DND-41 (cell line): Measurements from ENCODE around the gene SHISA9.

Experiments used
- CTCF ChIP-seq: IDR thresholded peaks from 2 replicates; pipeline ENCODE4 v1.5.1; 2012; ENCODE audit warnings: borderline replicate concordance, low read length, moderate library complexity, mild to moderate bottlenecking; ENCODE audit not compliant: poor library complexity, severe bottlenecking; ENCODE audit errors: extremely low read depth
- EZH2 ChIP-seq: IDR thresholded peaks from 3 replicates; pipeline ENCODE4 v1.6.1; 2012; ENCODE audit warnings: borderline replicate concordance, low read depth, mild to moderate bottlenecking, moderate library complexity, low read length, inconsistent platforms; ENCODE audit not compliant: severe bottlenecking

- TF ChIP-seq CTCF (no peak), EZH2 (no peak)
Observed at GRCh38 chr16:12959072-12959471, 57.7 kb downstream of the SHISA9 start.
